Astrocyte of the cerebellum (primary cell): ENCODE data around the gene ACVR1.

ENCODE experiments used
- DNase-seq: peaks from one replicate; pipeline ENCODE4 v3.0.0-alpha.2; 2011; ENCODE audit warnings: low read depth
- H3K4me3 ChIP-seq: 2 replicates; pipeline ENCODE4 v1.5.1; 2011; ENCODE audit warnings: mild to moderate bottlenecking, low read depth, low read length, moderate library complexity
- CTCF ChIP-seq: IDR thresholded peaks from 2 replicates; pipeline ENCODE4 v1.5.1; 2012; ENCODE audit warnings: low read length, low read depth, moderate library complexity, mild to moderate bottlenecking; ENCODE audit errors: missing control alignments
- in situ Hi-C: cut with HindIII; loops from 2 replicates; pipeline ENCODE4 v1.10.0; 2017; ENCODE audit warnings: low sequenced_read_pairs

ACVR1 gene

GRCh38 chr2:157789933-157790511, 86.1 kb downstream of the ACVR1 start:
- no peak overlapping the region for H3K4me3 ChIP-seq
- in situ Hi-C loops: loop anchor here (5.0 to 25.0 kb wide), 2 partner anchors 87 to 222 kb away; partner anchors contain the start of gene ACVR1
- TF ChIP-seq CTCF: no peak
- DNase-seq: no peak

- no peak overlapping the region for H3K4me3 ChIP-seq
- DNase-seq: no peak
- no peak for TF ChIP-seq CTCF
- in situ Hi-C loops: loop anchor here (5.0 to 25.0 kb wide), 2 partner anchors 88 to 223 kb away; partner anchors contain the start of gene ACVR1
Observed at GRCh38 chr2:157789256-157789655, 86.9 kb downstream of the ACVR1 start.

- no peak overlapping the region for H3K4me3 ChIP-seq
- in situ Hi-C loops: loop anchor here (5.0 to 25.0 kb wide), 2 partner anchors 89 to 224 kb away; partner anchors contain the start of gene ACVR1
- DNase-seq: no peak
- TF ChIP-seq CTCF: no peak
Observed at GRCh38 chr2:157788201-157788600, 87.9 kb downstream of the ACVR1 start.

GRCh38 chr2:157787364-157787938, 88.7 kb downstream of the ACVR1 start:
- TF ChIP-seq CTCF: no peak
- H3K4me3 ChIP-seq: no peak overlapping the region
- no peak for DNase-seq
- in situ Hi-C loops: loop anchor here (5.0 to 25.0 kb wide), 2 partner anchors 90 to 225 kb away; partner anchors contain the start of gene ACVR1

GRCh38 chr2:157786663-157787363, 89.3 kb downstream of the ACVR1 start:
- in situ Hi-C loops: loop anchor here (5.0 to 25.0 kb wide), 2 partner anchors 90 to 225 kb away; partner anchors contain the start of gene ACVR1
- no peak for DNase-seq
- H3K4me3 ChIP-seq: no peak overlapping the region
- TF ChIP-seq CTCF: no peak

GRCh38 chr2:157785866-157786662, 90.1 kb downstream of the ACVR1 start:
- in situ Hi-C loops: loop anchor here (5.0 to 25.0 kb wide), 2 partner anchors 91 to 226 kb away; partner anchors contain the start of gene ACVR1

More at GRCh38 chr2:157785866-157786662, 90.1 kb downstream of the ACVR1 start:
- no peak for DNase-seq
- TF ChIP-seq CTCF: no peak
- no peak overlapping the region for H3K4me3 ChIP-seq
